Activated B cell treated with CpG ODN at 0.5 μM for 24 hours (primary cell): ENCODE results near the gene PARS2. TPM values are rescaled to one million over a fixed set of nuclear protein-coding genes. Genes with fewer than 3 reads are reported as not detected.

Experiments used
- ATAC-seq: fragments of 200-7000 bp; cut with Tn5 transposase; one replicate; pipeline ENCODE4 v1.10.0; 2021; ENCODE audit warnings: low read depth, mild to moderate bottlenecking, moderate library complexity
- CTCF ChIA-PET: fragments of 350-600 bp; sonication (Branson Sonifier 250); formaldehyde crosslinking; loops from one replicate; lab custom pipeline; 2021; ENCODE audit warnings: antibody characterized with exemption; lab: Charles Lee
- POLR2A ChIA-PET: fragments of 350-600 bp; sonication (Branson Sonifier 250); formaldehyde crosslinking; loops from one replicate; lab custom pipeline; 2021; ENCODE audit warnings: antibody characterized with exemption; lab: Charles Lee
- DNase-seq: peaks from one replicate; pipeline ENCODE4 v3.0.0; 2022
- H3K27ac Mint-ChIP-seq: one replicate; pipeline ENCODE4 v1.8.0; 2020; ENCODE audit warnings: mixed read lengths
- H3K27me3 Mint-ChIP-seq: one replicate; pipeline ENCODE4 v1.8.0; 2021; ENCODE audit warnings: mixed read lengths
- H3K36me3 Mint-ChIP-seq: one replicate; pipeline ENCODE4 v1.8.0; 2021; ENCODE audit warnings: low read depth, mixed read lengths
- H3K4me1 Mint-ChIP-seq: one replicate; pipeline ENCODE4 v1.8.0; 2021; ENCODE audit warnings: mixed read lengths
- H3K4me3 Mint-ChIP-seq: one replicate; pipeline ENCODE4 v1.8.0; 2020; ENCODE audit warnings: mild to moderate bottlenecking, mixed read lengths
- H3K9me3 Mint-ChIP-seq: one replicate; pipeline ENCODE4 v1.8.0; 2020; ENCODE audit warnings: mixed read lengths
- intact Hi-C: fragments of 100-400 bp; cut with micrococcal nuclease; formaldehyde crosslinking; loops from one replicate; pipeline ENCODE4 v1.15.1; 2024
- total RNA-seq: library from RNA; stranded (reverse); gene quantifications from 2 replicates; pipeline ENCODE4 v1.2.3, GENCODE V29; 2022
- TF ChIP-seq, protein P1 (sequence below): fragments of 200-600 bp; IDR thresholded peaks from one replicate; pipeline ENCODE4 v1.8.0; 2022; ENCODE audit warnings: antibody characterized with exemption, mild to moderate bottlenecking

PARS2 gene
- total RNA-seq, 1 donor from 2014 or later: 4.3 TPM

DNA sequence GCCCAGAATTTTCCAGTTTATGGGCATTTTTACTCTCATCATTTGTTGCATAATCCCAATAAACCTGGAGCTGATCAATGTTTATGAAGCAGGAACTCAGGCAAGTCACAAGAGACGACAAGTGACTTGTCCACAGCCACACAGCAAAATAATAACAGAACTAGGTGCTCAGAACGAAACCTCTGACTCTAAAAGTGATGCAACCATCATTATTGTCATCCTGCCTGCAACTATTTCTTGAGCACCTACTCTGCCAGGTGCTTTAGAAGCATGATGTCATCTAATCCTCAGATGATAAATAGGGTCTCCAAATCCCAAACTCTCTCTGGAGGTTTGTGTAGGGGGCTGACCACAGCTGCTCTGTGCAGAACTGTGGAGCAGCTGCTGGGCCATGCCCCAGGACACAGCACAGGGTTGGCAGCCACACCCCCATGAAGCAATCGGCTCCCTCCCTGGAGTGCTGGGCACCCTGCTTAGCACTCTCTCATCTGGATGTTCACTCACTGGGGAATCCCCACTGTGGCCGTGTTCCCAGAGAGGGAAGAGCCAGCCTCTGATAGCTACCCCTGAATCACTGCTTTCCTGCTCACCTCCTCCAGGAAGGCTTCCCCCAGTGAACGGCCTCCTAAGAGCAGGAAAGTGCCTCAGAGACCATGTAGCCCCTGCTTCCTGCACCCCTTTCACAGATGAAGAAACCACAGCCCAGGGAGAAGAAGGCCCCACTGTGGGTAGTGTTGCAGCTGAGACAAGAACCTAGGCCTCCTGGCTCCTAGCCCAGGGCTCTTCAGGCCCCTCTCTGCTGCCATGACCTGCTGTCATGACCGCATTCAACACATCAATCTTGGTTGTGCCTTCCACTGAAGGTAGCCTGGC, 34.7 kb upstream of the PARS2 start:
- CTCF ChIA-PET: no interaction called here
- peaks cover 6% of the 10 kb centered on the region for H3K36me3 Mint-ChIP-seq
- ATAC-seq (no peak), DNase-seq (no peak)
- TF ChIP-seq, protein P1, sequence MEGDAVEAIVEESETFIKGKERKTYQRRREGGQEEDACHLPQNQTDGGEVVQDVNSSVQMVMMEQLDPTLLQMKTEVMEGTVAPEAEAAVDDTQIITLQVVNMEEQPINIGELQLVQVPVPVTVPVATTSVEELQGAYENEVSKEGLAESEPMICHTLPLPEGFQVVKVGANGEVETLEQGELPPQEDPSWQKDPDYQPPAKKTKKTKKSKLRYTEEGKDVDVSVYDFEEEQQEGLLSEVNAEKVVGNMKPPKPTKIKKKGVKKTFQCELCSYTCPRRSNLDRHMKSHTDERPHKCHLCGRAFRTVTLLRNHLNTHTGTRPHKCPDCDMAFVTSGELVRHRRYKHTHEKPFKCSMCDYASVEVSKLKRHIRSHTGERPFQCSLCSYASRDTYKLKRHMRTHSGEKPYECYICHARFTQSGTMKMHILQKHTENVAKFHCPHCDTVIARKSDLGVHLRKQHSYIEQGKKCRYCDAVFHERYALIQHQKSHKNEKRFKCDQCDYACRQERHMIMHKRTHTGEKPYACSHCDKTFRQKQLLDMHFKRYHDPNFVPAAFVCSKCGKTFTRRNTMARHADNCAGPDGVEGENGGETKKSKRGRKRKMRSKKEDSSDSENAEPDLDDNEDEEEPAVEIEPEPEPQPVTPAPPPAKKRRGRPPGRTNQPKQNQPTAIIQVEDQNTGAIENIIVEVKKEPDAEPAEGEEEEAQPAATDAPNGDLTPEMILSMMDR: no peak
- intact Hi-C loops: no loop called here
- H3K27me3 Mint-ChIP-seq: no peaks in the 10 kb centered on the region
- H3K9me3 Mint-ChIP-seq: no peaks in the 10 kb centered on the region
- peak overlapping the region; percentile 30 for H3K27ac Mint-ChIP-seq
- H3K4me3 Mint-ChIP-seq: peak overlapping the region; percentile 78
- POLR2A ChIA-PET: interaction anchor here (0.6 kb wide), 1 partner anchor 392 kb away, joined by 5 read pairs; no protein-coding TSS in a partner anchor
- H3K4me1 Mint-ChIP-seq: peaks cover 29% of the 10 kb centered on the region

DNA sequence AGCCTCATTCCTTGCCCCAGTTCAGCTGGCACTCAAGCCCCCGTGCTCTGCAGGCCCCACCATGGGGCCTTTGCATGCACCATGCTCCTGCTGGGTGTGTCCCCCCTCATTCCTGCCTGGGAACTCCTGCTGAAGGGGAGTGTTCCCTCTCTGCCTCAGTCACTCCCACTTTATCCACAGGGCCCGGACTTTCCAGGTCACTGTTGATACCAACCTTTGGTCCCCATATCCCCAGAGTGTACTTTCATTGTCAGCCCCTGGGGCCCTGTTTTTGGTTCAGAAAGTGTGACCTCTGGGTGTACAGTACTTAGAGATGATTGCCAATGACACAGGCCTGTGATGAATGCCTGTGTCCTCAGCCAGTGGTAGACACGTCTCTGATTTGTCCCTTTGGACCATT, 33.9 kb upstream of the PARS2 start:
- CTCF ChIA-PET: no interaction called here
- peaks cover 29% of the 10 kb centered on the region for H3K4me1 Mint-ChIP-seq
- intact Hi-C loops: no loop called here

DNA sequence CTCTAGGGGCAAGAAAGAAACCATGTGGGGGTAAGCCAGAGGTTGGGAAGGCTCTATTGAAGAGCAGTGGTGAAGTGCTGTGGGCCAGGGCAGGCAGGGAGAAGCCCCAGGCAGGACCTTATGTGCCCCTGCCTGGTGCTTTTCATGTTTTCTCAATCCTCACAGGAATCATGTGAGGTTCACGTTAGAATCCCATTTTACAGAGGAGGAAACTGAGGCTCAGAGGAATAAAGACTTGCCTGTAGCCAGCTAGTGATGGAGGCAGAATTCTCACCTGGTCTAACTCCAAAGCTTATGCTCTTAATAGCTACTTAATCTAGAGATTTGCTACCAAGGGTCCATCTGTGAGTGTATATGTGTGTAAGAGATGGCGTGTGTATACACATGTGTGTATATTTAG, 32.6 kb upstream of the PARS2 start:
- ChIA-PET POLR2A (no interaction called here), CTCF (no interaction called here)
- TF ChIP-seq, protein P1: no peak
- ATAC-seq (no peak), DNase-seq (no peak)
- H3K36me3 Mint-ChIP-seq: peaks cover 11% of the 10 kb centered on the region
- intact Hi-C loops: no loop called here
- H3K4me3 Mint-ChIP-seq: no peak overlapping the region
- H3K27ac Mint-ChIP-seq: no peak overlapping the region
- H3K4me1 Mint-ChIP-seq: peaks cover 28% of the 10 kb centered on the region
- peaks cover 2% of the 10 kb centered on the region for H3K9me3 Mint-ChIP-seq
- no peaks in the 10 kb centered on the region for H3K27me3 Mint-ChIP-seq

More for the DNA sequence above, 33.9 kb upstream of the PARS2 start:
- Mint-ChIP-seq H3K4me3 (no peak overlapping the region), H3K9me3 (no peaks in the 10 kb centered on the region), H3K27ac (no peak overlapping the region), H3K36me3 (peaks cover 6% of the 10 kb centered on the region), H3K27me3 (no peaks in the 10 kb centered on the region)
- ATAC-seq (no peak), DNase-seq (no peak)
- POLR2A ChIA-PET: no interaction called here
- TF ChIP-seq, protein P1: no peak

DNA sequence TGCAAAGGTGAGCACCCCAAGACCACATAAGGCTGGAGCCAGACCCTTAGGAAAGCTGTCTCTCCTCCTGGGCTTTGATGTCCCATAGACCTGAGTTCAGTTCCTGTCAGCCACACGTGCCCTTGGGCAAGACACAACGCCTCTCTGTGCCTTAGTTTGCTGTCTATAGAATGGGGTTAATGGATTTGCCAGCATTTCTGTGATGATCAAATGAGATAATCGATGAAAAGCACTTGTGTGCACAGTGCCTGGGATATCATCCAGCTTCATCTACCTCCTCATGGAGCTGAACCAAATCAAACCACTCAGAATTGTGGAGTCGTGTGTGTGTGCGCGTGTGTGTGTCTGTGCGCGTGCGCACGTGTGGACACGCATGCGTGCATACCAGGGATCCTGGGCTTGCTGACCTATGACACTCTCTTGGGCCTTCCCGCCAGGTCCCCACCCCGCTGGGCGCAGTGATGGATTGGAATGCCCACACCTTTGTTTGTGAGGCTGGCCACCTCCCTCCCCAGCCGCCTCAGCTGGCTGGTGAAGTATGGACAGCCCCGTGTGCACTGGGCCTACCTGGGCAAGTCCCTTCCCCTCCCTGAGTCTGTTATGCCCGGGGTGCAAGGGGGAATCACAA, 31.6 kb upstream of the PARS2 start:
- intact Hi-C loops: no loop called here
- TF ChIP-seq, protein P1: no peak
- ATAC-seq (no peak), DNase-seq (no peak)
- CTCF ChIA-PET: no interaction called here
- no peak overlapping the region for H3K27ac Mint-ChIP-seq
- H3K36me3 Mint-ChIP-seq: peaks cover 11% of the 10 kb centered on the region
- H3K27me3 Mint-ChIP-seq: no peaks in the 10 kb centered on the region
- no peak overlapping the region for H3K4me3 Mint-ChIP-seq
- POLR2A ChIA-PET: no interaction called here
- peaks cover 2% of the 10 kb centered on the region for H3K9me3 Mint-ChIP-seq
- peaks cover 21% of the 10 kb centered on the region for H3K4me1 Mint-ChIP-seq

DNA sequence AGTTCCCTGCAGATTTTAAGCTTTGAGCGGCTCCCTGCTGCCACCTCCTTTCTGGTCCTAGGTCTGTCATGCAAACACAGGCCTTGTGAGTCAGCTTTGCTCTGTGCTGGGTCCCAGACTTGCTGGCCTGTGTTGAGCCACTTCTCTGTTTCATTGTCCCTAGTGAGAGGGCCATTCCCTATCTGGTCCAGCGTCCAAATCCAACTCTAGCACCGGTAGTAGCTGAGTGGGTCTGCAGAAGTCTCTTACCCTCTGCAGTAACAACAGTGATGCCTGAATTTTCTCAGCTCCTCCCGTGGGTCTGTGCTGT, 31.0 kb upstream of the PARS2 start:
- ChIA-PET POLR2A (no interaction called here), CTCF (no interaction called here)
- Mint-ChIP-seq H3K9me3 (peaks cover 2% of the 10 kb centered on the region), H3K4me3 (no peak overlapping the region), H3K27me3 (no peaks in the 10 kb centered on the region), H3K27ac (no peak overlapping the region), H3K36me3 (peaks cover 11% of the 10 kb centered on the region), H3K4me1 (peaks cover 21% of the 10 kb centered on the region)
- TF ChIP-seq, protein P1: no peak
- ATAC-seq (no peak), DNase-seq (no peak)
- intact Hi-C loops: no loop called here
